ENCODE measurements around the gene ERFL.

DNA sequence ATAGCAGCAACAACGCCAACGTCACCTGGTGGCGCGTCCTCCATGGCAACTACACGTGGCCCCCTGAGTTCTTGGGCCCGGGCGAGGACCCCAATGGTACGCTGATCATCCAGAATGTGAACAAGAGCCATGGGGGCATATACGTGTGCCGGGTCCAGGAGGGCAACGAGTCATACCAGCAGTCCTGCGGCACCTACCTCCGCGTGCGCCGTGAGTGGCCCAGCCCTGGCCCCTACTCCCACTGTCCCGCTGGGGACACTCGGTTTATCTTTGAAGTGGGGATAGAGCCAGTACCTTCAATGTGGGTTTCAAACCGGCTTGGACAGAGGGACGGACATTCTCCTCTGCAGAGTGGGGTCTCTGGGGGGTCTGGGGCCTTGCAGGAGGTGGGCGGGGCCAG lies 49.2 kb downstream of the ERFL start:
- TF ChIP-seq, protein P1, sequence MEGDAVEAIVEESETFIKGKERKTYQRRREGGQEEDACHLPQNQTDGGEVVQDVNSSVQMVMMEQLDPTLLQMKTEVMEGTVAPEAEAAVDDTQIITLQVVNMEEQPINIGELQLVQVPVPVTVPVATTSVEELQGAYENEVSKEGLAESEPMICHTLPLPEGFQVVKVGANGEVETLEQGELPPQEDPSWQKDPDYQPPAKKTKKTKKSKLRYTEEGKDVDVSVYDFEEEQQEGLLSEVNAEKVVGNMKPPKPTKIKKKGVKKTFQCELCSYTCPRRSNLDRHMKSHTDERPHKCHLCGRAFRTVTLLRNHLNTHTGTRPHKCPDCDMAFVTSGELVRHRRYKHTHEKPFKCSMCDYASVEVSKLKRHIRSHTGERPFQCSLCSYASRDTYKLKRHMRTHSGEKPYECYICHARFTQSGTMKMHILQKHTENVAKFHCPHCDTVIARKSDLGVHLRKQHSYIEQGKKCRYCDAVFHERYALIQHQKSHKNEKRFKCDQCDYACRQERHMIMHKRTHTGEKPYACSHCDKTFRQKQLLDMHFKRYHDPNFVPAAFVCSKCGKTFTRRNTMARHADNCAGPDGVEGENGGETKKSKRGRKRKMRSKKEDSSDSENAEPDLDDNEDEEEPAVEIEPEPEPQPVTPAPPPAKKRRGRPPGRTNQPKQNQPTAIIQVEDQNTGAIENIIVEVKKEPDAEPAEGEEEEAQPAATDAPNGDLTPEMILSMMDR (conservative IDR thresholded peaks at IDR 0.05; ENCODE audit: low read depth, low read length), result no peak
- no peak for TF ChIP-seq CHD1 (IDR thresholded peaks at IDR 0.05; ENCODE audit: low read depth, low read length)
- TF ChIP-seq POLR2A (IDR thresholded peaks at IDR 0.05; ENCODE audit: low read depth, low read length), result no peak
- no peak for TF ChIP-seq FOS (IDR thresholded peaks at IDR 0.05; ENCODE audit: low read depth, low read length)
- TF ChIP-seq RFX5 (IDR thresholded peaks at IDR 0.05; ENCODE audit: low read depth, low read length), result no peak
- TF ChIP-seq RAD21 (IDR thresholded peaks at IDR 0.05; ENCODE audit: low read length), result no peak
- no peak for TF ChIP-seq SMC3 (IDR thresholded peaks at IDR 0.05; ENCODE audit: low read depth, low read length)
- no peak for TF ChIP-seq MXI1 (IDR thresholded peaks at IDR 0.05; ENCODE audit: borderline replicate concordance, low read depth, low read length)
- TF ChIP-seq, protein P2, sequence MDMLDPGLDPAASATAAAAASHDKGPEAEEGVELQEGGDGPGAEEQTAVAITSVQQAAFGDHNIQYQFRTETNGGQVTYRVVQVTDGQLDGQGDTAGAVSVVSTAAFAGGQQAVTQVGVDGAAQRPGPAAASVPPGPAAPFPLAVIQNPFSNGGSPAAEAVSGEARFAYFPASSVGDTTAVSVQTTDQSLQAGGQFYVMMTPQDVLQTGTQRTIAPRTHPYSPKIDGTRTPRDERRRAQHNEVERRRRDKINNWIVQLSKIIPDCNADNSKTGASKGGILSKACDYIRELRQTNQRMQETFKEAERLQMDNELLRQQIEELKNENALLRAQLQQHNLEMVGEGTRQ (IDR thresholded peaks at IDR 0.05; ENCODE audit: low read depth, low read length), result no peak
- no peak for TF ChIP-seq RCOR1 (IDR thresholded peaks at IDR 0.05; ENCODE audit: insufficient replicate concordance, low read length)

Data from IMR-90 (cell line).